GM10266 (cell line): ENCODE data around the gene AMOTL1.

Experiments used
- DNase-seq: peaks from one replicate; pipeline ENCODE4 v3.0.0; 2012; ENCODE audit errors: extremely low spot score
- CTCF ChIP-seq: IDR thresholded peaks from 2 replicates; pipeline ENCODE4 v1.5.1; 2012; ENCODE audit warnings: mild to moderate bottlenecking, low read depth; ENCODE audit not compliant: control insufficient read depth, insufficient read depth; ENCODE audit errors: missing control alignments

Gene AMOTL1

DNA sequence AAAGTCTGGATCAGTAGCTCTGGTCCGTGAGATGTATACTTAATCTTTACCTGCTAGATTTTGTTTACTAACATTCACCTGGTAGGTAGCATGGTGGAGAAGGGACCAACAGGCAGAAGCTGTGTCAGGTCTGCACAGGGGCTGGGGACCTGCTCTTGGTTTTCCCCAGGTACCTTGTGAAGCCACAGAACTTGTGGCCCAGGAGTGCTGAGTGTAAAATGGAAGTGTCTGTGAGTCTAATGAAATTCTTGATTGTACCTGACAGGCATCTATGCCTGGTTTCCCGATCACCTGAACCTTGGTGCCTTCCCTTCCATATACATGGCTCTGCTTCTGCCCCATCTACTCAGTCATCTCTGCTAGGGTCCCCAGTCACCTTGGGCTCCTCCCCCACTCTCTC is 110.8 kb downstream of the AMOTL1 start:
- DNase-seq: no peak
- no peak for TF ChIP-seq CTCF

DNA sequence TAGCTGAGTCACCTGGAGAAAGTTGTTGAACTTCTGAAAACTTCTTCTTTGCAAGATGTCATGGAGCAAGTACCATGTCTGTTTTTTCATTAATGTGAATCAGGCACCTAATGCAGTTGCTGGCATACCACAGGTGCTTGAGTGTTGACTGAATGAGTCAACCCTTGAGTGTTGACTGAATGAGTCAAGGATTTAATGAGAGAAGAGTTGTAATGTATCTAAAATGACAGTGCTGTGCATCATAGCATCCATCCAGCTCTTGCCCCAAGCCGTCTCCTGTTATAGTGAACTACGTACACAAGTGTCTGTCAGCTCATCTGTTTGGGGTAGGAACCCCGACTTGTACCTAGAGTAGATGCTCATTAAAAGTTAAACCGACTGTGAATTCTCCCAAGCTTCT is 112.1 kb downstream of the AMOTL1 start:
- no peak for DNase-seq

DNA sequence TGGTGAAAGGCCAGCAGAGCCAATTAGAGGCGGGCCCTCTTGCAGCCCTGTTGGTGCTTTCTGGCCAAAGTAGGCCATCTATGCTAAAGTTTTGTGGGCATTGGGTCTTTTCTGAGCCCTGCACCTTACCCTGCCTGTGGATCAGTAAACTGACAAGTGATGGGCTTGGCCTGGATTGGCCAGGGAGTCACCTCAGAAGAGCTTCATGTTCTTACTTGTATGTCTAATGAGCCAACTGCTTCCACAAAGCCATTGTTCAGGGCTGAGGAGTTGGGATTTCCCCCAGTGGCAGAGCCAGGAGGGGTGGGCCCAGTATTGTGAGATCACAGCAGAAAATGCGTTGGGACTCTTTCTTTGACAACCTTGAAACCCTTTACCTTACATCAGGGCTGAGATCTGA is 114.8 kb downstream of the AMOTL1 start:
- no peak for DNase-seq
- no peak for TF ChIP-seq CTCF

More for the DNA sequence above, 112.1 kb downstream of the AMOTL1 start:
- TF ChIP-seq CTCF: no peak

DNA sequence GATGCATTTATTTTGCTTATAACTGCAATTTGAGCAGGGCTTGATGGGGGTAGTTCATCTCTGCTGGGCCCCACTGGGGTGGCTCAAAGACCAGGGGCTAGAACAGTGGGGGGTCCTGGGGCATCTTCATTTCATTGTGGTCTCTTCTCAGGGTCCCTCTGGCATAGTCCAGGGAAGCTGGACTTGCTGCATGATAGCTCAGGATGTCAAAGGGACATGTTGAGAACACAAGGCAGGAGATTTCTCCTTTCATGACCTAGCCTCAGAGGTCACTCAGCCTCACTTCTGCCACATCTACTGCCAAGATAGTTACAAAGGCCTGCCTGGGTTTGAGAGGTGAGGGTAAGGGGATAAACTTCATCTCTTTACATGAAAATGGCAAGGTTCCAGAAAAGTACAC is 115.7 kb downstream of the AMOTL1 start:
- no peak for DNase-seq
- TF ChIP-seq CTCF: no peak

DNA sequence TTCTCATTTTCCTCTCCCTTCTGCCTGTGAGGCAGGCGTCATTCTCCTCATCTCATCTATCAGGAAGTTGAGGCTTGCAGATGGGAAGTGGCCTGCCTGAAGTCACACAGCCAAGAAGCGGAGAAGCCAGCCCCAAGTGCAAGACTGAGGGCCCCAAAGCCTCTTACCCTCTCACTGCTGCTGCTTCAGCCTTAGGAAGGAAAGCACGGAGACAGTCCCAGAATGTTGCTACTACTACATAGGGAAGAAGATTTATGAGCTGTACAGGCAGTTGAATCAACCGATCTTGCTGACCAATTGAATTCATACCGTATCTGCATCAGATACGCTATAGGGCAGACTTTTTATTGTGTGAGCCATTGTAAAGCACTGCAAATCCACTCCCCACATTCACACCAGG is 116.2 kb downstream of the AMOTL1 start:
- DNase-seq: no peak
- TF ChIP-seq CTCF: no peak

DNA sequence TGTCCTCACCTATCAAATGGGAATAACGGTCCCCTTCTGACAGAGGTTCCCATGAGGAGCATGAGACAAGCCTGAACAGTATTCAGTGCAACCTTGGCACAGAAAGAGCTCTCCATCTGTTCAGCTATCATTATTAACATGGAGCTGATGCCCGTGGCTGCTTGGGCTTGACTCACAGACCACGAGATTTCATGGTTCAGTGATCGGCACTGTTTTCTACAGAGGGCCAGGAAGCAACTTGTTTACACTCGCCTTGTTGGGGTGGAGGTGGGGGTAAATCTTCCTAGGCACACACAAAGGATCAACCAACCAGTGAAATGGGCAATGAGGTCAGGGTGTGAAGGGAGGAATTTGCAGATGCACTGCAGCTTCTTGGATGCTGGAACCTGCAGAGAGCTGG is 117.0 kb downstream of the AMOTL1 start:
- no peak for DNase-seq
- TF ChIP-seq CTCF: no peak

DNA sequence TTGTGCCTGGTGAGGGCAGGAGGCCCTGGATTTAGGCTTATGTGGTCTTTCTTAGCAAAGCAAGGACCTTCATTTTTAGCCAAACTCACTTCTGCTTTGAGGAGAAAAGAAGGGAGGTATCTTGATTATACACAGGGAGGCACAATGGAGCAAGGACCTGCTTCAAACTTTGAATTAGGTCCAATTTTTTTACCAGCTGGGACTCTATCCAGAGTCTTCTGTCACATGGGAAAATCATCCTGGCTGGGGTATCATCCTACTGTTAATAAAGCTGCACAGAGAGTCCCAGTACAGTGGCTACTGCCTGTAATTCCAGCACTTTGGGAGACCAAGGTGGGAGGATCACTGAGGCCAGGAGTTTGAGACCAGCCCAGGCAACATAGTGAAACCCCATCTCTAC is 117.4 kb downstream of the AMOTL1 start:
- DNase-seq: no peak
- no peak for TF ChIP-seq CTCF

DNA sequence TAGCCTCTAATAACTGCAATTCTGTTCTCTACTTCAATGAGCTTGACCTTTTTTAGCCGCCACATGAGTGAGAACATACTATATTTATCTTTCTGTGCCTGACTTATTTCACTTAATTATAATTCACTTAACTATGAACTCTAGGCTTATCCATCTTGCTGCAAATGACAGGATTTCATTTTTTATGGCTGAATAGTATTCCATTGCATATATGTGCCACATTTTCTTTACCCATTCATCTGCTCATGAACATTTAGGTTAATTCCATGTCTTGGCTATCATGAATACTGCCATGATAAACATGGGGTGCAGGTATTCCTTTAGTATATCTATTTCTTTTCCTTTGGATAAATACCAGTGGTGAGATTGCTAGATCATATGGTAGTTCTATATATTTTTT is 120.0 kb downstream of the AMOTL1 start:
- DNase-seq: no peak
- no peak for TF ChIP-seq CTCF
